Neural cell (in vitro differentiated cells): Measurements from ENCODE around the gene SFI1. TPM values are rescaled to one million over a fixed set of nuclear protein-coding genes. Genes with fewer than 3 reads are reported as not detected.

Source experiments
- H2AFZ ChIP-seq: fragments of 200-600, 300-800 bp; sonication (generic), shearing (Covaris generic); 2 replicates; pipeline ENCODE4 v1.6.0; 2014; ENCODE audit warnings: low read depth, mild to moderate bottlenecking, antibody characterized with exemption, low read length, moderate library complexity
- H3F3A ChIP-seq: fragments of 200-600 bp; shearing (Covaris generic); 2 replicates; pipeline ENCODE4 v1.6.1; 2016; ENCODE audit warnings: mild to moderate bottlenecking, moderate library complexity, mixed read lengths, antibody characterized with exemption, low read length; ENCODE audit not compliant: insufficient read depth, poor library complexity, severe bottlenecking
- H3K27ac ChIP-seq: fragments of 200-600, 300-800 bp; sonication (generic), shearing (Covaris generic); 2 replicates; pipeline ENCODE4 v1.5.1; 2014; ENCODE audit warnings: mild to moderate bottlenecking, low read length, moderate library complexity
- H3K27me3 ChIP-seq: fragments of 300-800, 200-600 bp; sonication (generic), shearing (Covaris generic); 2 replicates; pipeline ENCODE4 v1.6.0; 2014; ENCODE audit warnings: mild to moderate bottlenecking, low read depth, low read length, moderate library complexity; ENCODE audit not compliant: insufficient read depth
- H3K36me3 ChIP-seq: fragments of 300-800, 200-600 bp; sonication (generic), shearing (Covaris generic); 2 replicates; pipeline ENCODE4 v1.5.1; 2014; ENCODE audit warnings: mild to moderate bottlenecking, antibody characterized with exemption, low read length, moderate library complexity; ENCODE audit not compliant: insufficient read depth
- H3K4me2 ChIP-seq: fragments of 300-800, 200-600 bp; sonication (generic), shearing (Covaris generic); 2 replicates; pipeline ENCODE4 v1.6.0; 2014; ENCODE audit warnings: mild to moderate bottlenecking, low read length
- H3K4me3 ChIP-seq: fragments of 300-800, 200-600 bp; sonication (generic), shearing (Covaris generic); 2 replicates; pipeline ENCODE4 v1.5.1; 2014; ENCODE audit warnings: mild to moderate bottlenecking, low read length, moderate library complexity
- H3K79me2 ChIP-seq: fragments of 200-600 bp; shearing (Covaris generic); replicated peaks from 2 replicates; pipeline ENCODE4 v1.6.0; 2014; ENCODE audit warnings: mild to moderate bottlenecking, low read length, moderate library complexity; ENCODE audit not compliant: insufficient read depth
- H3K9ac ChIP-seq: fragments of 300-800, 200-600 bp; sonication (generic), shearing (Covaris generic); 2 replicates; pipeline ENCODE4 v1.6.1; 2016; ENCODE audit warnings: mild to moderate bottlenecking, low read length, mixed read lengths
- H3K9me2 ChIP-seq: fragments of 200-600 bp; shearing (Covaris generic); 2 replicates; pipeline ENCODE4 v1.6.1; 2016; ENCODE audit warnings: mild to moderate bottlenecking, low read length, mixed read lengths; ENCODE audit not compliant: insufficient read depth
- H3K9me3 ChIP-seq: fragments of 200-600, 300-800 bp; sonication (generic), shearing (Covaris generic); 2 replicates; pipeline ENCODE4 v1.6.1; 2016; ENCODE audit warnings: mild to moderate bottlenecking, mixed run types, low read length, moderate library complexity, mixed read lengths
- H4K20me1 ChIP-seq: fragments of 200-600 bp; shearing (Covaris generic); 2 replicates; pipeline ENCODE4 v1.6.1; 2016; ENCODE audit warnings: mild to moderate bottlenecking, mixed run types; ENCODE audit not compliant: insufficient read depth
- EP300 ChIP-seq: fragments of 450-650 bp; conservative IDR thresholded peaks from 2 replicates; pipeline ENCODE4 v1.6.1; 2014; ENCODE audit warnings: antibody characterized with exemption, mild to moderate bottlenecking, moderate library complexity; ENCODE audit not compliant: poor library complexity, severe bottlenecking
- EZH2 ChIP-seq: fragments of 200-600, 300-800 bp; shearing (Covaris generic), sonication (generic); IDR thresholded peaks from 2 replicates; pipeline ENCODE4 v1.6.1; 2014; ENCODE audit warnings: antibody characterized with exemption, low read length, borderline replicate concordance, mild to moderate bottlenecking; ENCODE audit not compliant: insufficient read depth, poor library complexity, severe bottlenecking
- MXI1 ChIP-seq: fragments of 450-650 bp; conservative IDR thresholded peaks from 2 replicates; pipeline ENCODE4 v1.6.1; 2014; ENCODE audit warnings: antibody characterized with exemption, mild to moderate bottlenecking; ENCODE audit not compliant: poor library complexity, severe bottlenecking
- POLR2AphosphoS5 ChIP-seq: IDR thresholded peaks from 2 replicates; pipeline ENCODE4 v1.6.1; 2012
- RAD21 ChIP-seq: fragments of 450-650 bp; conservative IDR thresholded peaks from 2 replicates; pipeline ENCODE4 v1.6.1; 2014; ENCODE audit warnings: antibody characterized with exemption, mild to moderate bottlenecking, moderate library complexity
- SMC3 ChIP-seq: fragments of 450-650 bp; conservative IDR thresholded peaks from 2 replicates; pipeline ENCODE4 v1.6.1; 2014; ENCODE audit warnings: antibody characterized with exemption, mild to moderate bottlenecking, moderate library complexity; ENCODE audit not compliant: poor library complexity
- TAF1 ChIP-seq: IDR thresholded peaks from 2 replicates; pipeline ENCODE4 v1.6.1; 2012; ENCODE audit warnings: low read depth
- polyA plus RNA-seq: library from polyadenylated mRNA; depleted of rRNA; stranded (reverse); fragments of >200 nt; gene quantifications from 2 replicates; pipeline ENCODE4 v1.2.3, GENCODE V29; 2014
- TF ChIP-seq, protein P1 (sequence below): IDR thresholded peaks from 2 replicates; pipeline ENCODE4 v1.6.1; 2012; ENCODE audit warnings: borderline replicate concordance
- TF ChIP-seq, protein P2 (sequence below): fragments of 450-650 bp; IDR thresholded peaks from 2 replicates; pipeline ENCODE4 v1.5.1; 2014; ENCODE audit warnings: antibody characterized with exemption, mild to moderate bottlenecking, moderate library complexity; ENCODE audit not compliant: poor library complexity, severe bottlenecking

Gene SFI1
- polyA plus RNA-seq, 1 donor from 2014 or later = 19.9 TPM

- Histone ChIP-seq H3K9ac (no peak overlapping the region), H3K9me2 (no peaks in the 10 kb centered on the region), H3K27ac (no peak overlapping the region), H3K9me3 (no peaks in the 10 kb centered on the region), H3F3A (no peaks in the 10 kb centered on the region), H3K79me2 (no peaks in the 10 kb centered on the region), H3K27me3 (no peaks in the 10 kb centered on the region), H2AFZ (no peak overlapping the region), H4K20me1 (no peaks in the 10 kb centered on the region), H3K36me3 (no peaks in the 10 kb centered on the region), H3K4me3 (no peak overlapping the region), H3K4me2 (no peak overlapping the region)
- TF ChIP-seq TAF1 (no peak), RAD21 (no peak), MXI1 (no peak), SMC3 (no peak), EZH2 (no peak), EP300 (no peak), POLR2AphosphoS5 (no peak)
- TF ChIP-seq, protein P1, sequence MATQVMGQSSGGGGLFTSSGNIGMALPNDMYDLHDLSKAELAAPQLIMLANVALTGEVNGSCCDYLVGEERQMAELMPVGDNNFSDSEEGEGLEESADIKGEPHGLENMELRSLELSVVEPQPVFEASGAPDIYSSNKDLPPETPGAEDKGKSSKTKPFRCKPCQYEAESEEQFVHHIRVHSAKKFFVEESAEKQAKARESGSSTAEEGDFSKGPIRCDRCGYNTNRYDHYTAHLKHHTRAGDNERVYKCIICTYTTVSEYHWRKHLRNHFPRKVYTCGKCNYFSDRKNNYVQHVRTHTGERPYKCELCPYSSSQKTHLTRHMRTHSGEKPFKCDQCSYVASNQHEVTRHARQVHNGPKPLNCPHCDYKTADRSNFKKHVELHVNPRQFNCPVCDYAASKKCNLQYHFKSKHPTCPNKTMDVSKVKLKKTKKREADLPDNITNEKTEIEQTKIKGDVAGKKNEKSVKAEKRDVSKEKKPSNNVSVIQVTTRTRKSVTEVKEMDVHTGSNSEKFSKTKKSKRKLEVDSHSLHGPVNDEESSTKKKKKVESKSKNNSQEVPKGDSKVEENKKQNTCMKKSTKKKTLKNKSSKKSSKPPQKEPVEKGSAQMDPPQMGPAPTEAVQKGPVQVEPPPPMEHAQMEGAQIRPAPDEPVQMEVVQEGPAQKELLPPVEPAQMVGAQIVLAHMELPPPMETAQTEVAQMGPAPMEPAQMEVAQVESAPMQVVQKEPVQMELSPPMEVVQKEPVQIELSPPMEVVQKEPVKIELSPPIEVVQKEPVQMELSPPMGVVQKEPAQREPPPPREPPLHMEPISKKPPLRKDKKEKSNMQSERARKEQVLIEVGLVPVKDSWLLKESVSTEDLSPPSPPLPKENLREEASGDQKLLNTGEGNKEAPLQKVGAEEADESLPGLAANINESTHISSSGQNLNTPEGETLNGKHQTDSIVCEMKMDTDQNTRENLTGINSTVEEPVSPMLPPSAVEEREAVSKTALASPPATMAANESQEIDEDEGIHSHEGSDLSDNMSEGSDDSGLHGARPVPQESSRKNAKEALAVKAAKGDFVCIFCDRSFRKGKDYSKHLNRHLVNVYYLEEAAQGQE = no peak
- TF ChIP-seq, protein P2, sequence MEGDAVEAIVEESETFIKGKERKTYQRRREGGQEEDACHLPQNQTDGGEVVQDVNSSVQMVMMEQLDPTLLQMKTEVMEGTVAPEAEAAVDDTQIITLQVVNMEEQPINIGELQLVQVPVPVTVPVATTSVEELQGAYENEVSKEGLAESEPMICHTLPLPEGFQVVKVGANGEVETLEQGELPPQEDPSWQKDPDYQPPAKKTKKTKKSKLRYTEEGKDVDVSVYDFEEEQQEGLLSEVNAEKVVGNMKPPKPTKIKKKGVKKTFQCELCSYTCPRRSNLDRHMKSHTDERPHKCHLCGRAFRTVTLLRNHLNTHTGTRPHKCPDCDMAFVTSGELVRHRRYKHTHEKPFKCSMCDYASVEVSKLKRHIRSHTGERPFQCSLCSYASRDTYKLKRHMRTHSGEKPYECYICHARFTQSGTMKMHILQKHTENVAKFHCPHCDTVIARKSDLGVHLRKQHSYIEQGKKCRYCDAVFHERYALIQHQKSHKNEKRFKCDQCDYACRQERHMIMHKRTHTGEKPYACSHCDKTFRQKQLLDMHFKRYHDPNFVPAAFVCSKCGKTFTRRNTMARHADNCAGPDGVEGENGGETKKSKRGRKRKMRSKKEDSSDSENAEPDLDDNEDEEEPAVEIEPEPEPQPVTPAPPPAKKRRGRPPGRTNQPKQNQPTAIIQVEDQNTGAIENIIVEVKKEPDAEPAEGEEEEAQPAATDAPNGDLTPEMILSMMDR = no peak
Measured at GRCh38 chr22:31572939-31573338, 76.6 kb downstream of the SFI1 start.

DNA sequence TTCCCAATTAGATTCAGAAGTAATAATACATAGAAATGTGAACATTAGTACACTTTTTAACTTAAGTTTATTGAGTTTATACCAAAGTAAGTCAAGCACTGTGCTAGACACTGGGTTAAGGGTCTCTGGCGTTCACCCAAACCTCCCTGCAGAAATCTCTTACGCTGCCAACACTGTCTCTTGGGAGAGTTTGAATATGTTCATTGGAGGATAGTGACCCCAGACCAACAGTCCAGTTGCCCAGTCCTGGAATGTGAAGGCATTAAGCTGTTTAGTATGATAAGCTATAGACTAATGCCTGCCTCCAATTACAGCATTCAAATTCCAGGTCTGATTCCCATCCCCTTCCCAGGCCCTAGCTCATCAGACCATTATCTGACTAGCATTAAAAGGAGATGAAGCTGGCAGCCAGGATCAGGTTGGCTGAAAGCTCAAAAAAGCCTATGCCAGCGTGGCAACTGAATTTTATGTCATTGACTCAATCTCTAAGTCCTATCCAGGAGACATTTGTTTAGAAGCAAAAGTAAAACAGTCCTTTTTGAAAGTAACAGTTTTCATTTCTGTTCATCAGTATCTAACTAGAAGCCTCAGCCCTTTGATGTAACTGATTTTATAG is 77.8 kb downstream of the SFI1 start:
- Histone ChIP-seq H3K36me3 (no peaks in the 10 kb centered on the region), H3K4me3 (no peak overlapping the region), H3K9me3 (no peaks in the 10 kb centered on the region), H2AFZ (no peak overlapping the region), H3K9ac (no peak overlapping the region), H4K20me1 (no peaks in the 10 kb centered on the region), H3F3A (no peaks in the 10 kb centered on the region), H3K79me2 (no peaks in the 10 kb centered on the region), H3K27me3 (no peaks in the 10 kb centered on the region), H3K9me2 (no peaks in the 10 kb centered on the region), H3K4me2 (no peak overlapping the region), H3K27ac (no peak overlapping the region)
- TF ChIP-seq TAF1 = no peak
- TF ChIP-seq, protein P2 = no peak
- no peak for TF ChIP-seq RAD21
- TF ChIP-seq POLR2AphosphoS5 = no peak
- no peak for TF ChIP-seq EZH2
- no peak for TF ChIP-seq SMC3
- TF ChIP-seq, protein P1 = no peak
- TF ChIP-seq MXI1 = no peak
- TF ChIP-seq EP300 = no peak
